DMS114 treated with DMSO at 0.1 percent for 48 hours (cell line): ENCODE data around the gene RUFY1.
"Not testable (repeated sequence)": the region's sequence is repeated elsewhere in the genome, so short reads cannot be mapped to it uniquely, and the experiment has no call there.

ENCODE experiments used
- DNase-seq: peaks from one replicate; lab custom pipeline; 2025; ENCODE audit not compliant: unreplicated experiment; lab: John Stamatoyannopoulos, UW

RUFY1 gene, protein sequence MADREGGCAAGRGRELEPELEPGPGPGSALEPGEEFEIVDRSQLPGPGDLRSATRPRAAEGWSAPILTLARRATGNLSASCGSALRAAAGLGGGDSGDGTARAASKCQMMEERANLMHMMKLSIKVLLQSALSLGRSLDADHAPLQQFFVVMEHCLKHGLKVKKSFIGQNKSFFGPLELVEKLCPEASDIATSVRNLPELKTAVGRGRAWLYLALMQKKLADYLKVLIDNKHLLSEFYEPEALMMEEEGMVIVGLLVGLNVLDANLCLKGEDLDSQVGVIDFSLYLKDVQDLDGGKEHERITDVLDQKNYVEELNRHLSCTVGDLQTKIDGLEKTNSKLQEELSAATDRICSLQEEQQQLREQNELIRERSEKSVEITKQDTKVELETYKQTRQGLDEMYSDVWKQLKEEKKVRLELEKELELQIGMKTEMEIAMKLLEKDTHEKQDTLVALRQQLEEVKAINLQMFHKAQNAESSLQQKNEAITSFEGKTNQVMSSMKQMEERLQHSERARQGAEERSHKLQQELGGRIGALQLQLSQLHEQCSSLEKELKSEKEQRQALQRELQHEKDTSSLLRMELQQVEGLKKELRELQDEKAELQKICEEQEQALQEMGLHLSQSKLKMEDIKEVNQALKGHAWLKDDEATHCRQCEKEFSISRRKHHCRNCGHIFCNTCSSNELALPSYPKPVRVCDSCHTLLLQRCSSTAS

GRCh38 chr5:179550511-179551342 lies at the start of gene RUFY1:
TSS of gene RUFY1 (plus strand) at chr5:179550554. CDS start at chr5:179550570, 16 bp downstream.
- peak; percentile 52 for DNase-seq

- DNase-seq, result not testable (repeated sequence)
Observed at GRCh38 chr5:179501997-179502396, 48.4 kb upstream of the RUFY1 start.

GRCh38 chr5:179502420-179502819 lies 47.9 kb upstream of the RUFY1 start:
- not testable (repeated sequence) for DNase-seq

DNA sequence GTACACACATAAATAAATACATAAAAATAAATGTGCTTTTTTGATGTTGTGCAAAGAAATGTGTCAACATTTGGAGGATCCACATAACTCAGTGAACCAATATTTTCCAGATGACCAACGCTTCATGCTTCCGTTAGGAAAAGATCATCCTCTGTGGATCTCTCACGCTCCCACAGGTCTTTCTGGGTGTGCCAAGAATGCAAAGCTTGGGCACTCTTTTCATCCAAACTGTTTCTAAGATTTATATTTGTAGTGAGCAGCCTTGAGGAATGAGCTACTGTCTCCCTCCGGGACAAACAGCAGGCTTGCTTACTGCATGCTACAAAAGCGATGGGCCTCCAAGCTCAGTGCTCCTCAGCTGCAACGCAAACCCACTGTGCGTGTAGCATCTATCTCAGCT lies 46.2 kb upstream of the RUFY1 start:
- DNase-seq, result no peak

GRCh38 chr5:179504600-179505396 lies 45.6 kb upstream of the RUFY1 start:
- DNase-seq, result no peak

DNA sequence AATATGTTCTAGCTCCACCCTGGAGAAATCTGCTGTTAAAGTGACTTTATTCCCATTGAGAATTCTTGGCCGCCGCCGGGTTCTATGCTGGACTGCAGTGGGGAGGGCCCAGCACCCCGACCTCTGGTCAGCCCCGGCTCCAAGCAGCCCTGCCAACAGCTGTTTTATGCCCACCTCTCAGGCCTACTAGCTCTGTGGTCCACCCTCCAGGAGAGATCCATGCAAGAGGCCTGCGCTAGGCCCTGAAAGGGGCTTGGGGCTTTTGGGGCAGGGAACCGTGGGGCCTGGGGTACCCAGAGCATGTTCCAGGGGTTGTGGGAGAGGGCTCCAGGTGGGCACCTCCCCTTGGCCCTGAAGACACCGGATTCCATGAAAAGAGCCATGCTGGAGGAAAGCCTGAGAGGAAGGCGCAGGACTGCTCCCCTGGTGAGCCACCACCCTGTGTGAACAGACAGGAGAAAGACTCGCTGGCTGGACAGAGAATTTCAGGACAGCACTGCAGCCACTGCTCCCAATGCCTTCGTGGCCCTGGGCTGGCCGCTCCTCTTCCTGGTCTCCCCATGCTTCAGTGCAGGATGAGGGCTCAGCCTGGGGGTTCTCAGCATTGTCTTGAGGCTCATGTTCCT lies 44.6 kb upstream of the RUFY1 start:
- DNase-seq, result no peak

DNA sequence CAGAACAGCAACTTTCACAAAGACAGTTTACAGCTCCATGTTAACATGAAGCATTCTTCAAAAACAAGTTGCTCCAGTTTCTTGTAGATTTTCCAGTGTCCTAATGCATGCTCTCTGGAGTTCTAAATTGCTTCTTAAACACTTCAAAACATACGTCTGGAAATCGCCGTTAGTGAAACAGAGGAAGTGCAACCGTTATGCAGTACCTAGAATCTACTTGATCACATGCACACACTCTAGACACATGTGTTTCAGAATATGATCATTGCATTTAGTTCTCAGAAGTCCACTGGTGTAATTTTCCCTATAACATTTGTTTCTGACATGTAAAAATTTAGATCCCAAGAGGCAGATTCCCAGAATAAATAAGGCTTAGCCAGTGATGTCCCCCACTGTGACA lies 41.1 kb upstream of the RUFY1 start:
- no peak for DNase-seq

DNA sequence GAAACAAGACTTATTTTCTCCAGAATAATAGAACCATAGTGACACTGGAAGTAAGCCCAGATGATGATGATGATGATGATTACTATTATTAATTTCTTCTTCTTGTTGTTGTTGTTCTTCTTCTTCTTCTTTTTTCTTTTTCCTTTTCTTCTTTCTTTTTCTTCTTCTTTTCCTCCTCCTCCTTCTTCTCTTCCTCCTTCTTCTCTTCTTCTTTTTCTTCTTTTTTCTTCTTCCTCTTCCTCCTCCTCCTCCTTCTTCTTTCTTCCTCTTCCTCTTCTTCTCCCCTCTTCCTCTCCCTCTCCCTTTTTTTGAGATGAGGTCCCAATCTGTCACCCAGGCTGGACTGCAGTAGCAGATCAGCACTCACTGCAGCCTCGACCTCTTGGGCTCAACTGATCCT lies 40.5 kb upstream of the RUFY1 start:
- no peak for DNase-seq

DNA sequence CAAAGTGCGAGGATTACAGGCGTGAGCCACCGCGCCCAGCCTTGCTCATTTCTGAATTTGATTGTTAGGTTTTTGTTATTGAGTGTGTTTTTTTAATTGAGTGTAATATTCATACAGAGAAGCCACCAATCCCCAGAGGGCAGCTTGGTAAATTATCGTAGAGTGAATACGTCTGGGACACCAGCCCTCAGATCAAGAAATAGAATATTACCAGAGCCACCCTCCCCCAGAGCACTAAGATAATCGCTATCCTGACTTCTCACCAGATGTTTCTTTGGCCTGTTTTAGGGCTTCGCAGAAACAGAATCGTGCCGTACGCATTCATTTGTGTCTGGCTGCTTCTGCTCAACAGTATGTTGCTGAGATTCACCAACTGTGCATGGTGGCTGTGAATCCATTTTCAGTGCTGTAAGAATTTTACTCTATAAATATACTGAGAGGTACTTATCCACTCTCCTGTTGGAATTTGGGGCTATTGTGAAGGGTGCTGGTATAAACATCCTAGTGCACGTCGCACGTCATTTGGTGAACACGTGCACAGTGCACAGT lies 37.8 kb upstream of the RUFY1 start:
- DNase-seq, result no peak

DNA sequence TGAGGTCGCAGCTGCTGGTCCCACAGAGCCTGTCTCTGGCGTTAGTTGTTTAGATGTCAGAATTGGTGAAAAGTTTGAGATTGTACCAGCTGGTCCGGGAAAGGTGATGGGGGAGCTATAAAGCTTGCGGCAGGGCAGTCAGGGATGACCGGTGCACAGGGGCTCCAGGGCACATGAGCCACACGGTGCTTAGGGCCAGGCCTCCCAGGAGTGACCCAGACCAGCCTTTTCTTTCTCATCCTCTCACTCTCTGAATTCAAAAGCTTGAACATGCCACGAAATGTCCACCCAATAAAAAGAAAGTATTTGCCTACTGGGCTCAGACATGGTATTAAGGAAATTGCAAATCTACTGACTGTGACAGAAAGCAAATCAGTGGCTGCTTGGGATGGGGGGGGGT lies 34.9 kb upstream of the RUFY1 start:
- not testable (repeated sequence) for DNase-seq

GRCh38 chr5:179516221-179516620 lies 34.1 kb upstream of the RUFY1 start:
- DNase-seq, result no peak

GRCh38 chr5:179517746-179518145 lies 32.6 kb upstream of the RUFY1 start:
- DNase-seq, result not testable (repeated sequence)

DNA sequence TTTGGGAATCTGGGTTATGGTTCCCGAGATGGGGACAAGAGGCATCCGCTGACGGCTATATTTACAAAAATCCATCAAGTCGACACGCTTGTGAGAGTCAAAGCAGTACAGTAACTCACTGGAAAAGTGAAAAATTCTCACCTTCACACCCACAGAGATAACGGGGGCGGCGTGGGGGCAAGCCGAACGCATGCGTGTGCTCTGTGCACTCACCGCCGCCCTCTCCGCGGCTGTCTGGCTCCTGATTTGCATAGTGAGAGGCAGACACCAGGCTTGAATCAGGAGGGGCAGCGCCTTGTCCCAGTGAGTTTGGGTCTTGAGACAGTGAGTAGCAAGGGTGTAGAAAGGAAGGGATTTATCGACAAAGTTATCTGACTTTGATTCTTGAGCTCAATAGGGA lies 32.0 kb upstream of the RUFY1 start:
- not testable (repeated sequence) for DNase-seq

DNA sequence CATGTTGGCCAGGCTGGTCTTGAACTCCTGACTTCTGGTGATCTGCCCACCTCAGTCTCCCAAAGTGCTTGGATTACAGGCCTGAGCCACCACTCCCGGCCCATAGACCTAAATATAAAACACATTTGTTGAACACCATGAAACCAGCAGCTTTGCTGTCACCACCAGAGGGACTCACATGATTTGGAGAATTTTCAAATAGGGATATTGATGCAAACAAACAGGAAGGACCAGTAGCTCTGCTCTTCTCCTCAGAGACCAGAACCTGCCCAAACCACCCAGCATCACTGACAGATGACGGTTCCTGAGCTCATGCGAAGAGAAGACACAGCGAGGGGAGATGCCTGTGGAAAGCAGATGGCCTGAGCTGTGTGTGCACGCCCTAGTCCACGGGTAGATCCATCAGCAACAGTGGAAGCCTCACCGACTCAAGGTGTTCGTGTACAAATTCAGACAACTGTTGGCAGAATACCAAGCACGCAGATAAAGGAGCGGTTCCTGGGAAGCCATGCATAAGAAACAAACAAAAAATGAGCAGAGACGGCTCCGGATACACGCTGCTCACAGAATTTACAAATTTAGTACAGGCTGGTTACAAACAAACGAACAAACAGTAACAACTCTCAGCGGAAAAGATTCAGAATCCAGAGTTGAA lies 30.8 kb upstream of the RUFY1 start:
- DNase-seq, result not testable (repeated sequence)

GRCh38 chr5:179522107-179522506 lies 28.2 kb upstream of the RUFY1 start:
- not testable (repeated sequence) for DNase-seq

GRCh38 chr5:179526978-179527377 lies 23.4 kb upstream of the RUFY1 start:
- no peak for DNase-seq

- DNase-seq, result no peak
Observed at GRCh38 chr5:179530069-179530998, 20.0 kb upstream of the RUFY1 start.

DNA sequence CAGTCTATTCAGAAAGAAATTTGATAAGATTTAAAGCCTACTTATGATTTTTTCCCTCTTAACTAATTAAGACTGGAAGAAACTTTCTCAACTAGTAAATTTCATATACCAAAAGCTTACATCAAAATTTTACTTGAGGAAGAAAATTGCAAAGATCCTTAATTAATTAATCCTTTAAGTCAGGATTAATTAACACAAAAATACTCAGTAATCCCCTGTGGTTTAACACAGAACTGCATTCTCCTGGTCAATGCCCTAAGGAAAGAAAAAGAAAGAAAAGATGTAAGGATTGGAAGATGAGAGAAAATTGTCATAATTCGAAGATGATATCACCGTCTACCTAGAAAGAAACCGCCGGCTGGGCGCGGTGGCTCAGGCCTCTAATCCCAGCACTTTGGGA lies 17.3 kb upstream of the RUFY1 start:
- no peak for DNase-seq
